Mesendoderm (in vitro differentiated cells): ENCODE measurements around the gene BORCS5.

ENCODE experiments used
- DNase-seq: peaks from one replicate; pipeline ENCODE4 v3.0.0; 2013
- H2AK5ac ChIP-seq: 2 replicates; pipeline ENCODE4 v1.6.1; 2013; ENCODE audit warnings: low read length, inconsistent platforms
- H2BK120ac ChIP-seq: 2 replicates; pipeline ENCODE4 v1.6.1; 2013; ENCODE audit warnings: low read depth, mild to moderate bottlenecking, low read length, moderate library complexity, mixed read lengths
- H2BK15ac ChIP-seq: replicated peaks from 2 replicates; pipeline ENCODE4 v1.6.1; 2013; ENCODE audit warnings: low read depth, mild to moderate bottlenecking, moderate library complexity
- H2BK5ac ChIP-seq: 2 replicates; pipeline ENCODE4 v1.6.1; 2013; ENCODE audit warnings: low read length, inconsistent platforms
- H3K18ac ChIP-seq: 2 replicates; pipeline ENCODE4 v1.6.1; 2013; ENCODE audit warnings: mild to moderate bottlenecking, low read length, mixed read lengths
- H3K23ac ChIP-seq: one replicate; pipeline ENCODE4 v1.6.1; 2013; ENCODE audit warnings: low read length
- H3K27ac ChIP-seq: 2 replicates; pipeline ENCODE4 v1.5.1; 2013; ENCODE audit warnings: low read depth, mild to moderate bottlenecking, inconsistent platforms, low read length, moderate library complexity
- H3K27me3 ChIP-seq: 2 replicates; pipeline ENCODE4 v1.6.1; 2013; ENCODE audit warnings: low read length, control low read depth, mild to moderate bottlenecking, inconsistent platforms; ENCODE audit not compliant: insufficient read depth, poor library complexity
- H3K36me3 ChIP-seq: 2 replicates; pipeline ENCODE4 v1.6.1; 2013; ENCODE audit warnings: low read length, inconsistent platforms; ENCODE audit not compliant: control insufficient read depth, insufficient read depth
- H3K4ac ChIP-seq: one replicate; pipeline ENCODE4 v1.6.1; 2013; ENCODE audit warnings: low read depth, mild to moderate bottlenecking, low read length, moderate library complexity
- H3K4me1 ChIP-seq: 2 replicates; pipeline ENCODE4 v1.6.1; 2013; ENCODE audit warnings: low read depth, low read length, inconsistent platforms; ENCODE audit not compliant: control insufficient read depth
- H3K4me2 ChIP-seq: 2 replicates; pipeline ENCODE4 v1.6.1; 2013; ENCODE audit warnings: low read length
- H3K4me3 ChIP-seq: 2 replicates; pipeline ENCODE4 v1.5.1; 2013; ENCODE audit warnings: mild to moderate bottlenecking, low read length
- H3K56ac ChIP-seq: one replicate; pipeline ENCODE4 v1.6.1; 2013; ENCODE audit warnings: low read length
- H3K79me1 ChIP-seq: 2 replicates; pipeline ENCODE4 v1.6.1; 2013; ENCODE audit warnings: low read length, inconsistent platforms
- H3K79me2 ChIP-seq: 2 replicates; pipeline ENCODE4 v1.6.1; 2013; ENCODE audit warnings: mild to moderate bottlenecking, low read length; ENCODE audit not compliant: control insufficient read depth, insufficient read depth
- H3K9ac ChIP-seq: 2 replicates; pipeline ENCODE4 v1.6.1; 2013; ENCODE audit warnings: low read length, inconsistent platforms
- H4K5ac ChIP-seq: one replicate; pipeline ENCODE4 v1.6.1; 2013; ENCODE audit warnings: low read length
- H4K8ac ChIP-seq: one replicate; pipeline ENCODE4 v1.6.1; 2013; ENCODE audit warnings: low read depth, mild to moderate bottlenecking, control low read depth, low read length, moderate library complexity
- WGBS: extraction: QIAGEN DNeasy Blood & Tissue Kit; methylation state at CpG from one replicate; pipeline ENCODE4 v1.1.7; 2013; ENCODE audit warnings: low lambda C conversion rate, missing lambda C conversion rate; ENCODE audit not compliant: insufficient coverage; ENCODE audit errors: extremely low coverage; 5-methylcytosine and 5-hydroxymethylcytosine counted together

BORCS5 gene

GRCh38 chr12:12474931-12475795 is 118.3 kb downstream of the BORCS5 start:
- WGBS, result no CpG with 5 or more reads among the region's 15 CpGs
- no peak overlapping the region for H3K56ac ChIP-seq

GRCh38 chr12:12476857-12477531 is 120.1 kb downstream of the BORCS5 start:
- Histone ChIP-seq H3K79me2 (no peaks in the 10 kb centered on the region), H2BK5ac (no peak overlapping the region), H3K79me1 (no peaks in the 10 kb centered on the region), H3K4me3 (no peak overlapping the region), H3K27me3 (no peaks in the 10 kb centered on the region), H3K4me2 (no peak overlapping the region), H3K4ac (no peak overlapping the region), H3K18ac (no peak overlapping the region), H4K5ac (no peak overlapping the region), H2BK120ac (no peak overlapping the region), H2AK5ac (no peak overlapping the region), H4K8ac (no peak overlapping the region), H3K23ac (no peak overlapping the region), H3K4me1 (no peaks in the 10 kb centered on the region), H3K36me3 (peaks cover 2% of the 10 kb centered on the region), H3K27ac (no peak overlapping the region), H3K9ac (no peak overlapping the region), H2BK15ac (no peak overlapping the region), H3K56ac (no peak overlapping the region)
- no peak for DNase-seq
- WGBS, result no CpG with 5 or more reads among the region's 21 CpGs

More at GRCh38 chr12:12474931-12475795, 118.3 kb downstream of the BORCS5 start:
- Histone ChIP-seq H4K8ac (no peak overlapping the region), H2BK120ac (no peak overlapping the region), H3K27me3 (no peaks in the 10 kb centered on the region), H3K4me2 (no peak overlapping the region), H3K79me2 (no peaks in the 10 kb centered on the region), H3K9ac (no peak overlapping the region), H2BK5ac (no peak overlapping the region), H2BK15ac (no peak overlapping the region), H2AK5ac (no peak overlapping the region), H3K79me1 (no peaks in the 10 kb centered on the region), H3K27ac (no peak overlapping the region), H3K18ac (no peak overlapping the region), H4K5ac (no peak overlapping the region), H3K4me3 (no peak overlapping the region), H3K23ac (no peak overlapping the region), H3K4me1 (no peaks in the 10 kb centered on the region), H3K4ac (no peak overlapping the region), H3K36me3 (peaks cover 2% of the 10 kb centered on the region)
- DNase-seq, result no peak

GRCh38 chr12:12477532-12477890 is 120.6 kb downstream of the BORCS5 start:
- H2BK5ac ChIP-seq, result no peak overlapping the region
- H3K9ac ChIP-seq, result no peak overlapping the region
- no peaks in the 10 kb centered on the region for H3K79me2 ChIP-seq
- H3K4ac ChIP-seq, result no peak overlapping the region
- H3K27me3 ChIP-seq, result no peaks in the 10 kb centered on the region
- H4K5ac ChIP-seq, result no peak overlapping the region
- no peak overlapping the region for H3K4me3 ChIP-seq
- no peaks in the 10 kb centered on the region for H3K79me1 ChIP-seq
- no peak overlapping the region for H2BK15ac ChIP-seq
- H3K4me2 ChIP-seq, result no peak overlapping the region
- H4K8ac ChIP-seq, result no peak overlapping the region
- H3K23ac ChIP-seq, result no peak overlapping the region
- H3K36me3 ChIP-seq, result peaks cover 2% of the 10 kb centered on the region
- no peak overlapping the region for H2AK5ac ChIP-seq
- WGBS, result no CpG with 5 or more reads among the region's 14 CpGs
- H3K4me1 ChIP-seq, result no peaks in the 10 kb centered on the region
- no peak overlapping the region for H3K56ac ChIP-seq
- no peak overlapping the region for H2BK120ac ChIP-seq
- no peak overlapping the region for H3K27ac ChIP-seq
- DNase-seq, result no peak
- no peak overlapping the region for H3K18ac ChIP-seq

- H3K36me3 ChIP-seq, result peaks cover 2% of the 10 kb centered on the region
Measured at GRCh38 chr12:12480074-12480473, 123.2 kb downstream of the BORCS5 start.

GRCh38 chr12:12481631-12482030 is 124.8 kb downstream of the BORCS5 start:
- Histone ChIP-seq H3K4me1 (no peaks in the 10 kb centered on the region), H3K27me3 (no peaks in the 10 kb centered on the region), H3K79me1 (no peaks in the 10 kb centered on the region), H3K4me3 (no peak overlapping the region), H3K4ac (no peak overlapping the region), H2BK5ac (no peak overlapping the region), H2AK5ac (no peak overlapping the region), H4K8ac (no peak overlapping the region), H3K56ac (no peak overlapping the region), H3K9ac (no peak overlapping the region), H2BK120ac (no peak overlapping the region), H3K36me3 (no peaks in the 10 kb centered on the region), H3K4me2 (no peak overlapping the region), H3K79me2 (no peaks in the 10 kb centered on the region), H4K5ac (no peak overlapping the region), H3K18ac (no peak overlapping the region), H3K23ac (no peak overlapping the region), H3K27ac (no peak overlapping the region), H2BK15ac (no peak overlapping the region)
- DNase-seq, result no peak
- WGBS, result no CpG with 5 or more reads among the region's 2 CpGs

More at GRCh38 chr12:12480074-12480473, 123.2 kb downstream of the BORCS5 start:
- Histone ChIP-seq H3K79me2 (no peaks in the 10 kb centered on the region), H3K4me3 (no peak overlapping the region), H3K4ac (no peak overlapping the region), H2BK120ac (no peak overlapping the region), H3K23ac (no peak overlapping the region), H2AK5ac (no peak overlapping the region), H2BK15ac (no peak overlapping the region), H3K79me1 (no peaks in the 10 kb centered on the region), H3K4me1 (no peaks in the 10 kb centered on the region), H3K4me2 (no peak overlapping the region), H3K27me3 (no peaks in the 10 kb centered on the region), H4K8ac (no peak overlapping the region), H4K5ac (no peak overlapping the region), H3K56ac (no peak overlapping the region), H3K18ac (no peak overlapping the region), H2BK5ac (no peak overlapping the region), H3K9ac (no peak overlapping the region), H3K27ac (no peak overlapping the region)
- no CpG with 5 or more reads among the region's 5 CpGs for WGBS
- DNase-seq, result no peak
